IMR-90 (cell line): ENCODE measurements around the gene SFTA2. TPM values are rescaled to one million over a fixed set of nuclear protein-coding genes. Genes with fewer than 3 reads are reported as not detected.

ENCODE experiments used
- ATAC-seq: fragments of 200-7000 bp; cut with Tn5 transposase; 2 replicates; pipeline ENCODE4 v1.9.1; 2020; ENCODE audit warnings: low read depth, mild to moderate bottlenecking, moderate library complexity
- BruUV-seq: library from RNA; stranded (reverse); fragments of 400-500 nt; replicated peaks from 2 replicates; lab custom pipeline; 2021; lab: Mats Ljungman, UMichigan
- CTCF ChIA-PET: fragments of 300-600 bp; formaldehyde crosslinking; extraction: SDS; loops from one replicate; lab custom pipeline; 2021; ENCODE audit warnings: antibody characterized with exemption; lab: Yijun Ruan, JAX
- POLR2A ChIA-PET: fragments of 300-600 bp; sonication (Branson Sonifier 250); formaldehyde crosslinking; loops from one replicate; lab custom pipeline; 2022; ENCODE audit warnings: antibody characterized with exemption; ENCODE audit not compliant: unreplicated experiment; lab: Charles Lee
- DNase-seq: peaks from one replicate; pipeline ENCODE4 v3.0.0; 2013
- H2AFZ ChIP-seq: replicated peaks from 2 replicates; pipeline ENCODE3; 2013; ENCODE audit warnings: low read length, mild to moderate bottlenecking; ENCODE audit not compliant: poor library complexity
- H2AK5ac ChIP-seq: 2 replicates; pipeline ENCODE4 v1.6.1; 2013; ENCODE audit warnings: low read depth, low read length, inconsistent platforms
- H2AK9ac ChIP-seq: replicated peaks from 2 replicates; pipeline ENCODE3; 2013; ENCODE audit warnings: mild to moderate bottlenecking, low read depth, low read length, moderate library complexity; ENCODE audit not compliant: poor library complexity
- H2BK120ac ChIP-seq: 2 replicates; pipeline ENCODE4 v1.6.1; 2013; ENCODE audit warnings: low read depth, low read length, inconsistent platforms
- H2BK15ac ChIP-seq: 3 replicates; pipeline ENCODE4 v1.6.1; 2013; ENCODE audit warnings: low read depth, low read length, inconsistent platforms
- H2BK20ac ChIP-seq: 2 replicates; pipeline ENCODE4 v1.6.1; 2013; ENCODE audit warnings: low read depth, mild to moderate bottlenecking, inconsistent platforms, low read length, moderate library complexity
- H2BK5ac ChIP-seq: 2 replicates; pipeline ENCODE4 v1.6.1; 2013; ENCODE audit warnings: mild to moderate bottlenecking, low read depth, low read length, inconsistent platforms; ENCODE audit not compliant: poor library complexity, severe bottlenecking
- H3K14ac ChIP-seq: replicated peaks from 2 replicates; pipeline ENCODE4 v1.6.1; 2013; ENCODE audit warnings: low read depth, low read length, inconsistent platforms
- H3K18ac ChIP-seq: 2 replicates; pipeline ENCODE4 v1.6.1; 2013; ENCODE audit warnings: low read depth, low read length, control low read depth
- H3K23ac ChIP-seq: 2 replicates; pipeline ENCODE4 v1.6.1; 2013; ENCODE audit warnings: low read depth, low read length, inconsistent platforms
- H3K27ac ChIP-seq: 2 replicates; pipeline ENCODE4 v1.5.1; 2013; ENCODE audit warnings: mild to moderate bottlenecking, control low read depth, low read length; ENCODE audit not compliant: insufficient read depth
- H3K27me3 ChIP-seq: 2 replicates; pipeline ENCODE4 v1.6.1; 2013; ENCODE audit warnings: low read length; ENCODE audit not compliant: control insufficient read depth, insufficient read depth
- H3K36me3 ChIP-seq: 2 replicates; pipeline ENCODE4 v1.6.1; 2013; ENCODE audit warnings: low read length, mixed read lengths; ENCODE audit not compliant: control insufficient read depth, insufficient read depth
- H3K4ac ChIP-seq: 2 replicates; pipeline ENCODE4 v1.6.1; 2013; ENCODE audit warnings: low read depth, low read length, inconsistent platforms
- H3K4me1 ChIP-seq: 2 replicates; pipeline ENCODE4 v1.6.1; 2013; ENCODE audit warnings: low read length, mixed read lengths; ENCODE audit not compliant: control insufficient read depth, insufficient read depth
- H3K4me2 ChIP-seq: 2 replicates; pipeline ENCODE4 v1.6.1; 2013; ENCODE audit warnings: low read depth, mild to moderate bottlenecking, control low read depth, low read length, moderate library complexity
- H3K4me3 ChIP-seq: 2 replicates; pipeline ENCODE4 v1.5.1; 2013; ENCODE audit warnings: low read depth, mild to moderate bottlenecking, control low read depth, low read length, moderate library complexity; ENCODE audit not compliant: insufficient read depth
- H3K56ac ChIP-seq: 2 replicates; pipeline ENCODE4 v1.6.1; 2013; ENCODE audit warnings: low read length, inconsistent platforms; ENCODE audit not compliant: insufficient read depth; ENCODE audit errors: extremely low read depth
- H3K79me1 ChIP-seq, 2 experiments: 2 replicates each; pipeline ENCODE4 v1.6.1; 2013; ENCODE audit warnings: low read length in 2 of 2, inconsistent platforms in 1 of 2, low read depth in 1 of 2
- H3K9ac ChIP-seq: 2 replicates; pipeline ENCODE4 v1.6.1; 2013; ENCODE audit warnings: low read depth, low read length, control low read depth
- H3K9me1 ChIP-seq: 2 replicates; pipeline ENCODE4 v1.6.1; 2013; ENCODE audit warnings: low read length, inconsistent platforms; ENCODE audit not compliant: insufficient read depth
- H3K9me3 ChIP-seq: 2 replicates; pipeline ENCODE4 v1.6.1; 2013; ENCODE audit warnings: low read length; ENCODE audit not compliant: control insufficient read depth, insufficient read depth
- H4K20me1 ChIP-seq: 2 replicates; pipeline ENCODE4 v1.6.1; 2013; ENCODE audit warnings: low read length, inconsistent platforms; ENCODE audit not compliant: insufficient read depth
- H4K5ac ChIP-seq: 2 replicates; pipeline ENCODE4 v1.6.1; 2013; ENCODE audit warnings: mild to moderate bottlenecking, low read depth, low read length, control low read depth
- H4K8ac ChIP-seq, 2 experiments: 2 replicates each; pipeline ENCODE4 v1.6.1; 2013; ENCODE audit warnings: low read depth in 2 of 2, low read length in 2 of 2, control low read depth in 1 of 2, inconsistent platforms in 1 of 2
- H4K91ac ChIP-seq: 2 replicates; pipeline ENCODE4 v1.6.1; 2013; ENCODE audit warnings: low read depth, low read length, inconsistent platforms; ENCODE audit not compliant: insufficient read depth
- BHLHE40 ChIP-seq: fragments of 150-350 bp; IDR thresholded peaks from 2 replicates; pipeline ENCODE4 v1.6.1; 2016; ENCODE audit warnings: mild to moderate bottlenecking, low read depth, low read length
- CEBPB ChIP-seq: IDR thresholded peaks from 2 replicates; pipeline ENCODE4 v1.6.1; 2012; ENCODE audit warnings: low read depth, low read length, improper control_type of control experiment
- CHD1 ChIP-seq: IDR thresholded peaks from 2 replicates; pipeline ENCODE4 v1.6.1; 2012; ENCODE audit warnings: low read depth, low read length, improper control_type of control experiment
- CTCF ChIP-seq: conservative IDR thresholded peaks from 2 replicates; pipeline ENCODE4 v1.5.1; 2012; ENCODE audit warnings: mild to moderate bottlenecking, low read depth, low read length, improper control_type of control experiment
- ELK1 ChIP-seq: fragments of 150-350 bp; IDR thresholded peaks from 2 replicates; pipeline ENCODE4 v1.6.1; 2016; ENCODE audit warnings: low read depth, mild to moderate bottlenecking, low read length, moderate library complexity, borderline replicate concordance
- FOS ChIP-seq: fragments of 150-350 bp; IDR thresholded peaks from 2 replicates; pipeline ENCODE4 v1.6.1; 2016; ENCODE audit warnings: low read depth, low read length
- MAFK ChIP-seq: IDR thresholded peaks from 2 replicates; pipeline ENCODE4 v1.6.1; 2012; ENCODE audit warnings: low read depth, low read length, improper control_type of control experiment
- MAZ ChIP-seq: IDR thresholded peaks from 2 replicates; pipeline ENCODE4 v1.6.1; 2012; ENCODE audit warnings: low read depth, mild to moderate bottlenecking, low read length, improper control_type of control experiment, moderate library complexity, borderline replicate concordance
- MXI1 ChIP-seq: IDR thresholded peaks from 2 replicates; pipeline ENCODE4 v1.6.1; 2012; ENCODE audit warnings: low read depth, mild to moderate bottlenecking, low read length, moderate library complexity, borderline replicate concordance
- NFE2L2 ChIP-seq: fragments of 150-350 bp; IDR thresholded peaks from 2 replicates; pipeline ENCODE4 v1.6.1; 2016; ENCODE audit warnings: low read depth, mild to moderate bottlenecking, low read length
- POLR2A ChIP-seq: IDR thresholded peaks from 2 replicates; pipeline ENCODE4 v1.6.1; 2012; ENCODE audit warnings: mild to moderate bottlenecking, low read depth, low read length
- RAD21 ChIP-seq: IDR thresholded peaks from 2 replicates; pipeline ENCODE4 v1.6.1; 2012; ENCODE audit warnings: low read length, improper control_type of control experiment
- RCOR1 ChIP-seq: IDR thresholded peaks from 2 replicates; pipeline ENCODE4 v1.6.1; 2012; ENCODE audit warnings: mild to moderate bottlenecking, low read length, improper control_type of control experiment; ENCODE audit not compliant: insufficient replicate concordance
- RFX5 ChIP-seq: IDR thresholded peaks from 2 replicates; pipeline ENCODE4 v1.8.0; 2012; ENCODE audit warnings: low read depth, mild to moderate bottlenecking, low read length, moderate library complexity
- SMC3 ChIP-seq: fragments of 150-350 bp; IDR thresholded peaks from 2 replicates; pipeline ENCODE4 v1.6.1; 2016; ENCODE audit warnings: low read depth, mild to moderate bottlenecking, antibody characterized with exemption, low read length, moderate library complexity
- WGBS, 2 experiments: methylation state at CpG; one replicate each; pipeline versions ENCODE4 v1.1.5 to v1.1.7; 2013; ENCODE audit warnings: missing lambda C conversion rate in 2 of 2; ENCODE audit not compliant: insufficient read length in 1 of 2; ENCODE audit errors: extremely low coverage in 2 of 2; 5-methylcytosine and 5-hydroxymethylcytosine counted together
- dilution Hi-C: fragments of 300-500 bp; cut with HindIII; formaldehyde crosslinking; loops from one replicate; pipeline ENCODE4 v1.14.3; 2018; ENCODE audit warnings: low sequenced_read_pairs; ENCODE audit not compliant: unreplicated experiment
- in situ Hi-C: fragments of 300-500 bp; cut with MboI; formaldehyde crosslinking; loops from 3 replicates; pipeline ENCODE4 v1.14.3; 2019; ENCODE audit warnings: low sequenced_read_pairs, inconsistent platforms, mixed read lengths
- intact Hi-C: fragments of 100-400 bp; cut with micrococcal nuclease; formaldehyde crosslinking; loops from 2 replicates; pipeline ENCODE4 v1.10.0; 2022
- polyA plus RNA-seq, 3 experiments: library from polyadenylated mRNA; depleted of rRNA; stranded (reverse); fragments of >200 nt; gene quantifications; 2 replicates each; pipeline ENCODE4 v1.2.3, GENCODE V29; 2012; ENCODE audit warnings: low replicate concordance in 1 of 3
- total RNA-seq: library from RNA; depleted of rRNA; stranded (reverse); fragments of >200 nt; gene quantifications from 2 replicates; pipeline ENCODE4 v1.2.3, GENCODE V29; 2012

Gene SFTA2
- total and polyA plus RNA-seq, 2 of the 4 experiments (the other 2 are of a cell fraction): not detected

DNA sequence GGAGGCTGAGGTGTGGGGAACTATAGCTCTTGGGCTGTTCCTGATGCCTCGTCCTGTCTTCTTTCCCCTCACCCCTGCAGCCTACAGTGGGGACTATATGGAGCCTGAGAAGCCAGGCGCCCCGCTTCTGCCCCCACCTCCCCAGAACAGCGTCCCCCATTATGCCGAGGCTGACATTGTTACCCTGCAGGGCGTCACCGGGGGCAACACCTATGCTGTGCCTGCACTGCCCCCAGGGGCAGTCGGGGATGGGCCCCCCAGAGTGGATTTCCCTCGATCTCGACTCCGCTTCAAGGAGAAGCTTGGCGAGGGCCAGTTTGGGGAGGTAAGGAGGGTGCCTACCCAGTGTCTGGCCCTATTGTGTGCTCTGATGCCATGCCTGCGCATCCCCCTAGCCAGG, 35.4 kb downstream of the SFTA2 start:
- Histone ChIP-seq H3K4me1 (no peaks in the 10 kb centered on the region), H3K36me3 (peaks cover 61% of the 10 kb centered on the region), H2BK5ac (no peak overlapping the region), H3K27me3 (no peaks in the 10 kb centered on the region), H3K4ac (no peak overlapping the region), H3K14ac (no peak overlapping the region), H3K18ac (no peak overlapping the region), H4K8ac (no peak overlapping the region), H4K91ac (no peak overlapping the region), H2AFZ (no peak overlapping the region), H2BK20ac (no peak overlapping the region), H2BK120ac (no peak overlapping the region), H3K23ac (no peak overlapping the region), H3K79me1 (peaks cover 0 to 4% of the 10 kb centered on the region in 2 experiments; a peak in 2 of 4 replicates), H3K4me3 (no peak overlapping the region), H2AK5ac (no peak overlapping the region), H3K9ac (no peak overlapping the region), H3K9me3 (no peaks in the 10 kb centered on the region), H3K27ac (no peak overlapping the region), H3K9me1 (no peaks in the 10 kb centered on the region), H4K5ac (no peak overlapping the region), H4K20me1 (no peaks in the 10 kb centered on the region; the same call in 1 of the 2 replicates), H2AK9ac (no peak overlapping the region), H2BK15ac (no peak overlapping the region), H3K4me2 (no peak overlapping the region), H3K56ac (no peak overlapping the region)
- intact Hi-C loops (no loop called here), dilution Hi-C loops (no loop called here), in situ Hi-C loops (no loop called here)
- ChIA-PET CTCF (no interaction called here), POLR2A (no interaction called here)
- no TSS peak for BruUV-seq
- TF ChIP-seq MXI1 (no peak), CTCF (no peak), BHLHE40 (no peak), SMC3 (no peak), NFE2L2 (no peak), FOS (no peak), RAD21 (no peak), POLR2A (no peak), CEBPB (no peak), MAZ (no peak), CHD1 (no peak), RCOR1 (no peak), MAFK (no peak), ELK1 (no peak), RFX5 (no peak)
- WGBS, 2 experiments: no CpG with 5 or more reads among the region's 13 CpGs
- DNase-seq (no peak), ATAC-seq (no peak)
